GM18873 (cell line): ENCODE data around the gene RTL9.
"Not testable (repeated sequence)": the region's sequence is repeated elsewhere in the genome, so short reads cannot be mapped to it uniquely, and the experiment has no call there.

Source experiments
- ATAC-seq: cut with Tn5 transposase; IDR thresholded peaks from one replicate; pipeline ENCODE4 v1.9.1; 2021; ENCODE audit warnings: mild to moderate bottlenecking, moderate library complexity, moderate number of reproducible peaks; ENCODE audit not compliant: unreplicated experiment, low FRiP score

RTL9 gene

GRCh38 chrX:110403441-110404238 lies 45.0 kb downstream of the RTL9 start:
- no peak for ATAC-seq

- no peak for ATAC-seq
Observed at GRCh38 chrX:110404376-110404775, 45.7 kb downstream of the RTL9 start.

- ATAC-seq, result not testable (repeated sequence)
Observed at GRCh38 chrX:110406250-110406649, 47.6 kb downstream of the RTL9 start.

- no peak for ATAC-seq
Observed at GRCh38 chrX:110406822-110407221, 48.2 kb downstream of the RTL9 start.

GRCh38 chrX:110407910-110408545 lies 49.4 kb downstream of the RTL9 start:
- no peak for ATAC-seq
